ENCODE data around the gene FPGS.
"Not testable (repeated sequence)": the region's sequence is repeated elsewhere in the genome, so short reads cannot be mapped to it uniquely, and the experiment has no call there.

Gene FPGS

DNA sequence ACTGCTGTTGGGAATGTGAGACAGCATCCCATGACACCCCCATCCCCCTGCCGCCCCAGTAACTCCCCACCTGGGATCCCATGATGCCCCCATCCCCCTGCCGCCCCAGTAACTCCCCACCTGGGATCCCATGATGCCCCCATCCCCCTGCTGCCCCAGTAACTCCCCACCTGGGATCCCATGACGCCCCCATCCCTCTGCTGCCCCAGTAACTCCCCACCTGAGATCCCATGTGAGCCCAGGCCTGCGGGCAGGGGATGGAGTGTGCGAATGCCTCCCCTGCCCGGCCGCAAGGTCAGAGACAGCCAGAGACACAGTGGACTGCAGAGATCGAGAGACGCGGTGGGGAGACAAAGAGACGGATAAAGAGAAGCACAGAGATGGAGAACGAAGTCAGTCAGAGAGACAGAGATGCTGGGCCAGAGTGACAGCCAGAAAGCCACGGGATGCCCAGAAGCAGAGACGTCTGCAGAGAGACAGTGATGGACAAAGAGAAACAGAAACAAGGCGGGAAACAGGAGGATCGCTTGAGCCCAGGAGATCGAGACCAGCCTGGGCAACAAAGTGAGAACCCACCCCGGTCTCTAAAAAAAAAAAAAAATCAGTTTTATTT is 25.2 kb upstream of the FPGS start:
- H3K4me1 ChIP-seq (ENCODE audit: insufficient read depth, low read length): peaks cover 10% of the 10 kb centered on the region; the same call in 1 of the 2 replicates
- no peak overlapping the region for H3K9ac ChIP-seq (ENCODE audit: low read depth, low read length)
- no peaks in the 10 kb centered on the region for H3K9me3 ChIP-seq (ENCODE audit: control insufficient read depth, insufficient read depth, low read length)
- no peaks in the 10 kb centered on the region for H3K36me3 ChIP-seq (ENCODE audit: insufficient read depth, low read length)

DNA sequence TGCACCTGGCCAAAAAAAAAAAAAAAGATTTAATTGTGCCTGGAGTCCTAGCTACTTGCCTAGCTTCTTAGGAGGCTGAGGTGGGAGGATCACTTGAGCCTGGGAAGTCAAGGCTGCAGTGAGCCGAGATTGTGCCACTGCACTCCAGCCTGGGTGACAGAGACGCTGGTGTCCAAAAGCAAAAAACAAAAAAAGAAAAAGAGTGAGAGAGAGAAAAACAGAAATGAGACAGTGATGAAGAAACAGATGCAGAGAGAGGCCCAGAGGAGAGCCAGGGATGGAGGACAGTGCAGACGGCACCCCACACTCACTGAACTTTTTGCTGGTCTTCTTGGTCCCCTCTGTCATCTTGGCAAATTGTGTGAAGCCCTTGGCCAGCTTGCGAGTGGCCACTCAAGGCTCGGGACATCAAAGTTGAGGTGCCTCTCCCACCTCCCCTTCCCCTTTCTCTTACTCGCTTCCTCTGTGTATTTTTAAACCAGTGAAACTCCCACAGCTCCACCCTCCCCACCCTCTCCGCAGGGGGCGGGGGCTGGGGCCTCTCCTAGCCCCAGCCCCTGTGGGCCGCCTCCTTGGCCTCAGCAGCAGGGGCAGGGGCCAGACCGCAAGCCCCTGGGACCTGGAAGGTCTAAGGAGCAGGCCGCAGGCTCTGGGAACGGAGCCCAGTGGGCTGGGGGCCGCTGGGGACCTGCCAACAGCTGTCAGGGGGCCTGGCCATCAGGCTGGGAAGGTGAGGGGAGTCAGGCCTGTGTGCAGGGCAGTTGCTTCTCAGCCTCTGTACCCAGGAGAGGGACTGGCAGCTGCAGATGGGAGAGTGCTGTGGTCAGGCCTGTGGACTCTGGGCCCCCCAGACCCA is 24.2 kb upstream of the FPGS start, which contains the start of gene SH2D3C:
Gene SH2D3C (minus strand): TSS at position 387 of the 856 bp plus-strand sequence. CDS start 39 bp downstream, at position 348.
- no peak within 1 kb of the TSS for H3K9ac ChIP-seq (ENCODE audit: low read depth, low read length)
- H3K9me3 ChIP-seq (ENCODE audit: control insufficient read depth, insufficient read depth, low read length): no peaks in the 10 kb centered on the region
- no peaks in the 10 kb centered on the region for H3K36me3 ChIP-seq (ENCODE audit: insufficient read depth, low read length)
- peaks cover 10% of the 10 kb centered on the region; the same call in 1 of the 2 replicates for H3K4me1 ChIP-seq (ENCODE audit: insufficient read depth, low read length)

DNA sequence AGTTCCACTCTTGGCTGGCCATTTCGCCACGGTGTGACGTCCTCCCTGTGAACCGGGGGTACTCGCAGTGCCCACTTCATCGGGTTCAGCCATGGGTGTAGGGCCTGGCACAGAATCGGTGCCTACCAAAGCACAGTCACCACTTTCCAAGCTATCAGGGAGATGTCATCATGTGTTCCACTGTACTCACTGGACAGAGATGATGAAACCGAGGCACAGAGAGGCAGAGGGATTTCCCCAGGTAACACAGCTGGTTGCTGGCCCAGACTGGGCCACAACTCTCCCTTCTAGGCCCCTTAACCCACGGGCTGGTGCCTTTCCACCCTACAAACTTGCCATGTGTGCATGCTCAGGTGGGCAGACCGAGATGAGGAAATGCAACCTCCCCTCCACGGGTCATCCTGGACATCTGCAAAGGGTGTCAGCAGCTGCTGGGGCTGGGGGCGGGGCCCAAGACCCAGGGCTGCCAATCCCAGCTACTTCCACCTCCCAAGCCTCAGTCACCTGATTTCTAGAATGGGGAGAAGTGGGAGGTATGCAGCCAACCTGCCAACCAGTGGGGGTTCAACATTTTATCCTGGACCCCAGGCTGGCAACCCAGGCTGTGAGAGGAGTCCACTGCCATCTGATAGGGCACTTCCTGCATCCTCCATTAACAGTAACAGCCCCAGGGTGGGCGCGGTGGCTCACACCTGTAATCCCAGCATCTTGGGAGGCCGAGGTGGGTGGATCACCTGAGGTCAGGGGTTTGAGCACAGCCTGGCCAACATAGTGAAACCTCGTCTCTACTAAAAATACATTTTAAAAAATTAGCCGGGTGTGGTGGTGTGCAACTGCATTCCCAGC is 23.3 kb upstream of the FPGS start:
- Histone ChIP-seq H3K9ac (ENCODE audit: low read depth, low read length) (no peak overlapping the region), H3K9me3 (ENCODE audit: control insufficient read depth, insufficient read depth, low read length) (no peaks in the 10 kb centered on the region), H3K36me3 (ENCODE audit: insufficient read depth, low read length) (no peaks in the 10 kb centered on the region), H3K4me1 (ENCODE audit: insufficient read depth, low read length) (peaks cover 10% of the 10 kb centered on the region; the same call in 1 of the 2 replicates)

DNA sequence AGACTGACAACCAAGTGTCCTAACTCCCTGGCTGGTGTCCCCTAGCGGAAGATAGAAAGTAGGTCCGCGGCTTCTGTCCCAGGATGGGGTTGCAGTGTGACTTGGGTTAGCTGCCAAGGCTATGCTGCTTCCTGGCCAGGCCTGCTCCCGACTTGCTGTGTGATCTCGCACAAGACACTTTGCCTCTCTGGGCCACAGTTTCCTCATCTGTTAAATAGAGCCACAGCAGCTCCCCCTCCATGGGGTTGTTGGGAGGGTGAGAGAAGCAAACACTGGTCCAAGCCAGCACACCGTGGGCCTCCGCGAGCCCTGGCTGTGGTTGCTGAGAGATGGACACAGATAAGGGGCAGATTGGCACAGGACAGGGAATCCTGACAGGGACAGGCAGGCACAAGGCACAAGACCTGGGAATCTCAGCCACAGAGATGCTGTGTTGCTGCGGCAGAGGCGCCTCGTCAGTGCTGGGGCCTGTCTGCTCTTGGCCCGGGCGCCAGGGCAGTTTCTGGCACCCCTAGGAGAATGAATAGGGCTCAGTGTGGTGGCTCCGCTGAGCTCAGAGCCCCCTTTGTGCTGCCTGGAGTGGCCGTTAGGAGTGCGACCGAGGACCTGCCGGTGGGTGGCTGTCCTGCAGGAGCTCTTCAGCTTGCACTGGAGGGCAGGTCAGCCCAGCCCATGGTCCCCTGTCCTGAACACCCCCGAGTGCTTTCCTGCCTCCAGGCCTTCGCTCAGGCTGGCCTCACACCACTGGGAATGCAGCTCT is 22.4 kb upstream of the FPGS start:
- Histone ChIP-seq H3K9ac (ENCODE audit: low read depth, low read length) (no peak overlapping the region), H3K4me1 (ENCODE audit: insufficient read depth, low read length) (peaks cover 10% of the 10 kb centered on the region; the same call in 1 of the 2 replicates), H3K9me3 (ENCODE audit: control insufficient read depth, insufficient read depth, low read length) (no peaks in the 10 kb centered on the region), H3K36me3 (ENCODE audit: insufficient read depth, low read length) (no peaks in the 10 kb centered on the region)

DNA sequence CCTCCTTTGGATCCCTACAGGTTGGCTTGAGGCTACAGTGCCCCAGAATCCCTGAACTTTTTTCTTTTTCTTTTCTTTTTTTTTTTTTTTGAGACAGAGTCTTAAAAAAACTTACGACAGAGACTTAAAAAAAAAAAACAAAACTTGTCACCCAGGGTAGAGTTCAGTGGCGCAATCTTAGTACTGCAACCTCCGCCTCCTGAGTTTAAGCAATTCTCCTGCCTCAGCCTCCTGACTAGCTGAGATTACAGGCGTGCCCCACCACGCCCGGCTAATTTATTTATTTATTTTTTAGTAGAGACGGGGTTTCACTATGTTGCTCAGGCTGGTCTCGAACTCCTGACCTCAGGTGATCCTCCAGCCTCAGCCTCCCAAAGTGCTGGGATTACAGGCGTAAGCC is 21.8 kb upstream of the FPGS start:
- peaks cover 10% of the 10 kb centered on the region; the same call in 1 of the 2 replicates for H3K4me1 ChIP-seq (ENCODE audit: insufficient read depth, low read length)
- not testable (repeated sequence) for H3K36me3 ChIP-seq (ENCODE audit: insufficient read depth, low read length); H3K9me3 ChIP-seq (ENCODE audit: control insufficient read depth, insufficient read depth, low read length); H3K9ac ChIP-seq (ENCODE audit: low read depth, low read length)

DNA sequence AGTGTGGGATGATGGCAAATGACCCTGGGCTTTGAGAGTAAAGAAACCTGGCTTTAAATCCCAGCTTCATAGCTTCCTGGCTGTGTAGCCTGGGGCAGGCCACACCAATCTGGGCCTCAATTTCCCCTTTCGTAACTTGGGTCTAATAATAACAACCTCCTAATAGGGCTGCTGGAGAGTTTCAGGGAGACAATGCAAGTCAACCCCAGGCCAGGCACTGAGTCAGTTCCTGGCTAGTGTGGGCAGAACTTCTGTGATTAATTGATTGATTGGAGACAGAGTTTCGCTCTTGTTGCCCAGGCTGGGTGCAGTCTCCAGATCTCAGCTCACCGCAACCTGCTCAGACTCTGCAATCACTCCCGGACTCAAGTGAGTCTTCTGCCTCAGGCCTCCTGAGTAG is 20.9 kb upstream of the FPGS start:
- Histone ChIP-seq H3K4me1 (ENCODE audit: insufficient read depth, low read length) (peaks cover 10% of the 10 kb centered on the region; the same call in 1 of the 2 replicates), H3K36me3 (ENCODE audit: insufficient read depth, low read length) (no peaks in the 10 kb centered on the region), H3K9me3 (ENCODE audit: control insufficient read depth, insufficient read depth, low read length) (no peaks in the 10 kb centered on the region), H3K9ac (ENCODE audit: low read depth, low read length) (no peak overlapping the region)

DNA sequence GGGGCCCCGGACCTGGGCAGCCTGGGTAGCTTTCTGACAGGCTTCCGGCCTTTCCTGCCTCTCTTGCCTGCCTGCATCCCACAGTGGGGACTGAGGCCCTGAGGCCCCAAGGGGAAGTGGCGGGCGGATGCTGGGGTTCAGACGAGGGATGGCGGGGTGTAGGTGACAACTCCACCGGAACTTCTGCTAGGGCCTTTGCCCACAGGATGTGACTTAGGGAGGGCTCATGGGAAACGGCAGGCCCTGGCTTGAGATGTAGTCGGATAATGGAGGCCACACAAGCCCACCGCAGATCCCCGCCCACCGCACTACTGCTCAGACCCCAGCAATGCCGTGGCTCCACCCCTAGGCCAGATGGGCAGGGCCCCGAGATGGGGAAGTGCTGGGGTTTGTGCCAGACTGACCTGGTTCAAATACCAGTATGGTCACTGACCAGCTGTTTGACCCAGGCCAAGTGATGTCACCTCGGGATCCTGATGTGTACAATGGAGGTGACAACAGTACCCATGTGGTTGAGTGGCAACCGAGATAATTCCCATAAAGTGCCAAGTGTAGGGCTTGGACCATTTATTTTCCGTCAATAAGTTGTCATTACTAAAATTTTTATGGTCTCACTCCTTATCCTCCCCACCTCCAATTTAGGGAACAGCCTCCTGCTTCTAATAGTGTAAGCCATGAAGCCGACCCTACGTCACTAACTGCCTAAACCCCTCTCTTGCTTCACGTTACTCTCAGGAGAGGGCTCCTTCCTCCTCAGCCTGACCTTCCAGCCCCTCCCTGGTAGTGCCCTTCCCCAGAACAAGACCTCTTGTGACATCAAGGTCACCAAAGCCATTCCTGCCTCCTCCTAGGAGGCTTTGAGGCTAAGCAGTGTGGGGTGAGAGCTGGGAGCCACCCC is 19.3 kb upstream of the FPGS start:
- Histone ChIP-seq H3K9ac (ENCODE audit: low read depth, low read length) (no peak overlapping the region), H3K4me1 (ENCODE audit: insufficient read depth, low read length) (peaks cover 14% of the 10 kb centered on the region; the same call in 1 of the 2 replicates), H3K9me3 (ENCODE audit: control insufficient read depth, insufficient read depth, low read length) (no peaks in the 10 kb centered on the region), H3K36me3 (ENCODE audit: insufficient read depth, low read length) (peaks cover 14% of the 10 kb centered on the region)

DNA sequence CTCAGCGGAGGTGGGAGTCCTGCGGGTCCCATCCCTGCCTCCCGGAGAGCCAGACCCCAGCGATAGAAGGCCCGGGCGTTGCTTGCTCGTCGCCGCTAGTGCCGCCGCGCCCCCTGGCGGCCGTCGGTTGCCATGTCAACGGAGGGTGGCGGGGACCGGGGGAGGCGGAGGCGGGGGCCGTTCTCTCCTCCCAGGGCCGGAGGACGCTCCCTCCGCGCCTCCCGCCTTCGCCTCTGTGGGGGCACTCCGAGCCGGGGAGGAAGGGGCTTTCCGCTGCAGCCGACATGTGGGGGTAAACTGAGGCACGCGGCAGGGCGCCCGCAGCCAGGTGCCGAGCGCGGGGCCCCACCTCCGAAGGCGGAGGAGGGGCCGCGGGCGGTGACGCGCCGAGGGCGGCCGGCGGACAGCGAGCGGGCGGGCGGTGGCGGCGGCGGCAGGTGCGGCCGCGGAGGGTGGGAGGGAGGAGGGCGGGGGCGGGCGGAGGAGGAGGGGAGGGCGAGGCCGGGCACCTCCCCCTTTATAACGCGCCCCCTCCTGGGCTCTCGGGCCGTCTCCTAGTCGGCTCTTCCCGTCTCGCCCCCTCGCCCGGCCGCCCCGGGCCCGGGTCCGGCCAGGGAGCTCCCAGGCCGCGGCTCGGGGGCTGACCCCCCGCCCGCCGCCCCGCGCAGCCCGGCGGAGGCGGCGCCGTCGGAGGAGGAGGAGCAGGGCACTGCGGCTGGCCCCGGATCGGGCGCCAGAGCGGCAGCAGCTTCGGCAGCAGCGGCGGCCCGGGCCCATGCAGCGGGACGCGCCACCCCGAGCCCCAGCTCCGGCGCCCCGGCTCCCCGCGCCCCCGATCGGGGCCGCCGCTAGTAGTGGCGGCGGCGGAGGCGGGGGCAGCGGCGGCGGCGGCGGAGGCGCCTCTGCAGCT is 17.4 kb upstream of the FPGS start:
- Histone ChIP-seq H3K9me3 (ENCODE audit: control insufficient read depth, insufficient read depth, low read length) (no peaks in the 10 kb centered on the region), H3K4me1 (ENCODE audit: insufficient read depth, low read length) (peaks cover 7% of the 10 kb centered on the region; the same call in 1 of the 2 replicates), H3K9ac (ENCODE audit: low read depth, low read length) (peak overlapping the region; percentile 76), H3K36me3 (ENCODE audit: insufficient read depth, low read length) (peaks cover 33% of the 10 kb centered on the region)

DNA sequence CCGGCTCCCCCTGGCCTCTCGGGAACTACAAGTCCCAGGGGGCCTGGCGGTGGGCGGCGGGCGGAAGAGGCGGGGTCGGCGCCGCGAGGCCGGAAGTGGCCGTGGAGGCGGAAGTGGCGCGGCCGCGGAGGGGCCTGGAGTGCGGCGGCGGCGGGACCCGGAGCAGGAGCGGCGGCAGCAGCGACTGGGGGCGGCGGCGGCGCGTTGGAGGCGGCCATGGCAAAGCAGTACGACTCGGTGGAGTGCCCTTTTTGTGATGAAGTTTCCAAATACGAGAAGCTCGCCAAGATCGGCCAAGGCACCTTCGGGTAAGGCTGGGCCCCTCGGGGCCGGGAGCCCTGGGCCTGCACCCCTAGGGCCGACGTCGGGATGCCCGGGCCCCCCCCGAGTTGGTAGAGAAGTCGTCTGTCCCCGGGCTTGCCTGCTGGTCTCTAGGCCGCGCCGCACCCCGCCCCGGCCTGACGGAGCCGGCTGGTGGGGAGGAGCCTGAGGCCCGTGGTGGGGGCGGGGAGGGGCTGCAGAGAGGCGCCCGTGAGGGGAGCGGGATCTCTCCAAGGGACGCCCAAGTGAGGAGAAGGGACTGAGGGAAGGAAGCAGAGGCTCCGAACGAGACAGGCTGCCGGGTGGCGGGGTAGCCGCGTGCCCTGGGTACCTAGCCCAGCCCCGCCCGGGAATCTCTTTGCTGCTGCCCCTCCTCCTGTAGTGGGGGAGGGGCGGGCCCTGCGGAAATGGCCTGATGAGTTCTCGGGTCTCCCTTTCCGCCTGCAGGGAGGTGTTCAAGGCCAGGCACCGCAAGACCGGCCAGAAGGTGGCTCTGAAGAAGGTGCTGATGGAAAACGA is 16.5 kb upstream of the FPGS start, which contains the start of gene CDK9:
Gene CDK9 (plus strand): TSS at position 102 of the 840 bp plus-strand sequence. CDS start 115 bp downstream, at position 217.
- Histone ChIP-seq H3K9me3 (ENCODE audit: control insufficient read depth, insufficient read depth, low read length) (no peaks in the 10 kb centered on the region), H3K9ac (ENCODE audit: low read depth, low read length) (peak within 1 kb of the TSS; percentile 76), H3K4me1 (ENCODE audit: insufficient read depth, low read length) (peaks cover 4% of the 10 kb centered on the region; the same call in 1 of the 2 replicates), H3K36me3 (ENCODE audit: insufficient read depth, low read length) (peaks cover 36% of the 10 kb centered on the region)

DNA sequence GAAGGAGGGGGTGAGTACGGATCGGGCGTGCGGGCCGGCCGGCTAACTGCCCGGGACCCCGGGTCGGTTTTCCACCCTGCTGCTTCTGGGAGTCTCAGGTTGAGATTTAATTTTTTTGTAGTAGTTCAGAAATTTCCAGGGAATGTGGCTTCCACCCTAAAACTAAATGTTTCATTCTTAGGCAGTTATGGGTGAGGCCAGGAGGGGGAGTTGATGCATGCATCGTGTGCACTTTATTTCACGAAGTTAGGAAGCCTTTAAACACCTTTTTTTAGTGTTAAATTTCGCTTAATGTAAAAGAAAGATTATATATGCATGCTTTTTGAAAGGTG is 15.9 kb upstream of the FPGS start:
- peaks cover 4% of the 10 kb centered on the region; the same call in 1 of the 2 replicates for H3K4me1 ChIP-seq (ENCODE audit: insufficient read depth, low read length)
- no peaks in the 10 kb centered on the region for H3K9me3 ChIP-seq (ENCODE audit: control insufficient read depth, insufficient read depth, low read length)
- peaks cover 36% of the 10 kb centered on the region for H3K36me3 ChIP-seq (ENCODE audit: insufficient read depth, low read length)
- H3K9ac ChIP-seq (ENCODE audit: low read depth, low read length): peak overlapping the region; percentile 76

DNA sequence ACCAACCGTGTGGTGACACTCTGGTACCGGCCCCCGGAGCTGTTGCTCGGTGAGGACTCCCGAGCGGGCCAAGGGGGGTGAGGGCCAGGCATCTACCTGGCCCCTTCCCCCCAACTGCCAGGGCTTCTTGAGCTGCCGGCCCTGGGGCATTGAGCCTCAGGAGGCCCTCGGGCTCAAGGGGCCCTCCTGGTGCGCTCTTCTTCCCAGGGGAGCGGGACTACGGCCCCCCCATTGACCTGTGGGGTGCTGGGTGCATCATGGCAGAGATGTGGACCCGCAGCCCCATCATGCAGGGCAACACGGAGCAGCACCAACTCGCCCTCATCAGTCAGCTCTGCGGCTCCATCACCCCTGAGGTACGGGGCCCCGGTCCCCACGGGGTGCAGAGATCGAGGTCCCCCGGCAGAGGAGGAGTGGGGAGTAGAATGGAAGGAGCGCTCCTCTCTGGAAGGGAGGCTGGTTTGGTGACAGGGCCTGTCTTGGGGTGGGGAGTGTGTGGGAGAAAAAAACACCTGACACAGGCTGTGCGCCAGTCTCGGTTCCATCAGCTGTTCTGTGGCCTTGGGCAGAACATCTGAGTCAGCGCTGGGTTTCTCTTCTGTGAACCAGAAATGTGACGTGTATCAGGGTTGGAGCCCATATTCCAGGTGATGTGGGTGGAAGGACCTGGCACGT is 14.2 kb upstream of the FPGS start:
- H3K9ac ChIP-seq (ENCODE audit: low read depth, low read length): no peak overlapping the region
- H3K4me1 ChIP-seq (ENCODE audit: insufficient read depth, low read length): peaks cover 4% of the 10 kb centered on the region; the same call in 1 of the 2 replicates
- peaks cover 36% of the 10 kb centered on the region for H3K36me3 ChIP-seq (ENCODE audit: insufficient read depth, low read length)
- H3K9me3 ChIP-seq (ENCODE audit: control insufficient read depth, insufficient read depth, low read length): no peaks in the 10 kb centered on the region
